ENCODE results near the gene SGSM2. TPM values are rescaled to one million over a fixed set of nuclear protein-coding genes. Genes with fewer than 3 reads are reported as not detected.

SGSM2 gene
- total RNA-seq, 2 experiments from 2014 or later = 36.6 to 39.2 TPM

GRCh38 chr17:2323629-2324314 is 13.5 kb upstream of the SGSM2 start:
- ChIA-PET POLR2A (no interaction called here), CTCF (interaction anchor here (1.1 kb wide), 1 partner anchor 59 kb away, joined by 5 read pairs; no protein-coding TSS in a partner anchor)

- POLR2A ChIA-PET = no interaction called here
- CTCF ChIA-PET = no interaction called here
Measured at GRCh38 chr17:2331303-2331702, 6.0 kb upstream of the SGSM2 start.

GRCh38 chr17:2335726-2336214 is 1.5 kb upstream of the SGSM2 start:
- CTCF ChIA-PET = interaction anchor here (0.5 to 1.5 kb wide), 9 partner anchors 17 to 284 kb away, joined by 3 to 5 read pairs (median 3); partner anchors contain the start of genes SMG6 and SRR
- POLR2A ChIA-PET = interaction anchor here (0.6 to 1.3 kb wide), 7 partner anchors 15 to 705 kb away, joined by 3 to 9 read pairs (median 3); partner anchors contain the start of genes HIC1, SMG6 and SRR

GRCh38 chr17:2336215-2336851 is 968 bp upstream of the SGSM2 start, which contains the start of gene TSR1:
TSR1 (minus strand) TSS chr17:2336457; CDS start chr17:2336427, 30 bp downstream.
- ChIA-PET POLR2A (interaction anchor here (0.6 to 1.5 kb wide), 11 partner anchors 15 to 706 kb away, joined by 3 to 13 read pairs (median 3); partner anchors contain the start of genes HIC1, MNT, SMG6 and SRR), CTCF (interaction anchor here (0.6 to 1.5 kb wide), 9 partner anchors 17 to 285 kb away, joined by 3 to 5 read pairs (median 3); partner anchors contain the start of genes SMG6 and SRR)

- CTCF ChIA-PET = interaction anchor here (0.7 to 1.5 kb wide), 6 partner anchors 10 to 273 kb away, joined by 3 to 8 read pairs (median 4); no protein-coding TSS in a partner anchor
- POLR2A ChIA-PET = interaction anchor here (1.3 to 1.5 kb wide), 3 partner anchors 34 to 71 kb away, joined by 3 to 7 read pairs (median 4); partner anchors contain the start of genes SMG6 and SRR
Measured at GRCh38 chr17:2337544-2338314, 428 bp downstream of the SGSM2 start.

- POLR2A ChIA-PET = interaction anchor here (0.7 to 1.4 kb wide), 3 partner anchors 35 to 621 kb away, joined by 3 to 7 read pairs (median 4); partner anchors contain the start of genes SMG6 and SRR
- CTCF ChIA-PET = interaction anchor here (0.7 to 1.5 kb wide), 6 partner anchors 10 to 274 kb away, joined by 3 to 8 read pairs (median 4); no protein-coding TSS in a partner anchor
Measured at GRCh38 chr17:2338315-2338657, 985 bp downstream of the SGSM2 start.

- POLR2A ChIA-PET = no interaction called here
Measured at GRCh38 chr17:2343421-2343820, 6.1 kb downstream of the SGSM2 start.

GRCh38 chr17:2344528-2344927 is 7.2 kb downstream of the SGSM2 start:
- POLR2A ChIA-PET = no interaction called here
- CTCF ChIA-PET = no interaction called here

More at GRCh38 chr17:2343421-2343820, 6.1 kb downstream of the SGSM2 start:
- CTCF ChIA-PET = interaction anchor here (0.5 kb wide), 1 partner anchor 254 kb away, joined by 3 read pairs; no protein-coding TSS in a partner anchor

GRCh38 chr17:2346475-2346874 is 9.2 kb downstream of the SGSM2 start:
- CTCF ChIA-PET = interaction anchor here (0.6 kb wide), 1 partner anchor 23 kb away, joined by 3 read pairs; no protein-coding TSS in a partner anchor
- POLR2A ChIA-PET = no interaction called here

- CTCF ChIA-PET = interaction anchor here (0.7 to 1.0 kb wide), 2 partner anchors 10 to 92 kb away, joined by 3 read pairs; no protein-coding TSS in a partner anchor
- POLR2A ChIA-PET = no interaction called here
Measured at GRCh38 chr17:2347805-2348685, 10.7 kb downstream of the SGSM2 start.

- ChIA-PET CTCF (interaction anchor here (1.1 to 1.3 kb wide), 2 partner anchors 9 to 65 kb away, joined by 3 to 4 read pairs; no protein-coding TSS in a partner anchor), POLR2A (no interaction called here)
Measured at GRCh38 chr17:2351269-2351668, 14.0 kb downstream of the SGSM2 start.

- POLR2A ChIA-PET = no interaction called here
- CTCF ChIA-PET = interaction anchor here (0.6 to 1.1 kb wide), 4 partner anchors 14 to 96 kb away, joined by 3 read pairs; partner anchors contain the start of genes SMG6 and SRR
Measured at GRCh38 chr17:2354311-2354710, 17.0 kb downstream of the SGSM2 start.

GRCh38 chr17:2357237-2357636 is 19.9 kb downstream of the SGSM2 start:
- POLR2A ChIA-PET = no interaction called here
- CTCF ChIA-PET = no interaction called here

GRCh38 chr17:2357931-2358434 is 20.7 kb downstream of the SGSM2 start:
- ChIA-PET CTCF (no interaction called here), POLR2A (no interaction called here)

- ChIA-PET CTCF (interaction anchor here (0.8 to 1.4 kb wide), 3 partner anchors 10 to 149 kb away, joined by 4 read pairs; no protein-coding TSS in a partner anchor), POLR2A (no interaction called here)
Measured at GRCh38 chr17:2361010-2361760, 23.9 kb downstream of the SGSM2 start.

GRCh38 chr17:2362016-2362415 is 24.7 kb downstream of the SGSM2 start:
- CTCF ChIA-PET = interaction anchor here (1.3 kb wide), 1 partner anchor 21 kb away, joined by 4 read pairs; no protein-coding TSS in a partner anchor
- POLR2A ChIA-PET = no interaction called here

- ChIA-PET CTCF (no interaction called here), POLR2A (no interaction called here)
Measured at GRCh38 chr17:2362416-2362815, 25.1 kb downstream of the SGSM2 start.
